ENCODE results near the gene CDC5L.

Gene CDC5L

GRCh38 chr6:44377971-44378370, 9.5 kb upstream of the CDC5L start:
- Histone ChIP-seq H4K20me1 (ENCODE audit: low read depth, low read length) (no peaks in the 10 kb centered on the region), H3K27me3 (ENCODE audit: low read length) (no peaks in the 10 kb centered on the region), H3K36me3 (ENCODE audit: low read length) (no peaks in the 10 kb centered on the region), H3F3A (ENCODE audit: insufficient read depth) (no peaks in the 10 kb centered on the region), H3K4me3 (ENCODE audit: insufficient read depth, low read length, poor library complexity, severe bottlenecking) (no peak overlapping the region), H3K9ac (ENCODE audit: low read length) (no peak overlapping the region), H3K4me2 (ENCODE audit: low read depth, low read length, poor library complexity, severe bottlenecking) (no peak overlapping the region), H3K9me2 (replicated peaks; ENCODE audit: insufficient read depth, low read length) (no peaks in the 10 kb centered on the region), H3K79me2 (ENCODE audit: insufficient read depth, low read length) (no peaks in the 10 kb centered on the region), H3K9me3 (ENCODE audit: insufficient read depth, low read length) (no peaks in the 10 kb centered on the region), H2AFZ (ENCODE audit: low read depth, low read length, severe bottlenecking) (no peak overlapping the region), H3K27ac (ENCODE audit: low read depth, low read length) (no peak overlapping the region)
- TF ChIP-seq, protein P1, sequence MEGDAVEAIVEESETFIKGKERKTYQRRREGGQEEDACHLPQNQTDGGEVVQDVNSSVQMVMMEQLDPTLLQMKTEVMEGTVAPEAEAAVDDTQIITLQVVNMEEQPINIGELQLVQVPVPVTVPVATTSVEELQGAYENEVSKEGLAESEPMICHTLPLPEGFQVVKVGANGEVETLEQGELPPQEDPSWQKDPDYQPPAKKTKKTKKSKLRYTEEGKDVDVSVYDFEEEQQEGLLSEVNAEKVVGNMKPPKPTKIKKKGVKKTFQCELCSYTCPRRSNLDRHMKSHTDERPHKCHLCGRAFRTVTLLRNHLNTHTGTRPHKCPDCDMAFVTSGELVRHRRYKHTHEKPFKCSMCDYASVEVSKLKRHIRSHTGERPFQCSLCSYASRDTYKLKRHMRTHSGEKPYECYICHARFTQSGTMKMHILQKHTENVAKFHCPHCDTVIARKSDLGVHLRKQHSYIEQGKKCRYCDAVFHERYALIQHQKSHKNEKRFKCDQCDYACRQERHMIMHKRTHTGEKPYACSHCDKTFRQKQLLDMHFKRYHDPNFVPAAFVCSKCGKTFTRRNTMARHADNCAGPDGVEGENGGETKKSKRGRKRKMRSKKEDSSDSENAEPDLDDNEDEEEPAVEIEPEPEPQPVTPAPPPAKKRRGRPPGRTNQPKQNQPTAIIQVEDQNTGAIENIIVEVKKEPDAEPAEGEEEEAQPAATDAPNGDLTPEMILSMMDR (IDR thresholded peaks at IDR 0.05; ENCODE audit: insufficient read depth, low read length, poor library complexity, severe bottlenecking): no peak
- no peak for TF ChIP-seq EZH2phosphoT487 (conservative IDR thresholded peaks at IDR 0.05; ENCODE audit: low read length)

DNA sequence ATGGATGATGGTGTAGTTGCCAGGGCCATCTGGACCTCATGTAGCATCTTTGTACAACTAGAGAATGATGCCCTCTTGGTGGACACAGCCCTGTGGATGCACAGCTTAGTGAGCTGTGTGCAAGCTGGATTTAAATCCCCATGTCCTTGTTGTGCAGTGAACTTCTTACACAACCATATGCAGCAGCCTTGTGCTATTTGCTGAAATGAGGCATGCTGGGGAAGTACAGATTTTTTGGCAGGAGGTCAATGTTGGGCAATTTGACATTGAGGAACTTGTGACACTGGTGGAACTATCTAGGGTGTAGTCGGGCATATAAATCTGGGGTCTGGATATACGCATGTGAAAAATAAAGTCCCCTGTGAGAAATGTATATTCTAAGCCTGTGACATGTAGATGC, 5.8 kb upstream of the CDC5L start:
- no peaks in the 10 kb centered on the region for H3K27me3 ChIP-seq (ENCODE audit: low read length)
- H4K20me1 ChIP-seq (ENCODE audit: low read depth, low read length): no peaks in the 10 kb centered on the region
- TF ChIP-seq, protein P1 (IDR thresholded peaks at IDR 0.05; ENCODE audit: insufficient read depth, low read length, poor library complexity, severe bottlenecking): no peak
- no peak for TF ChIP-seq EZH2phosphoT487 (conservative IDR thresholded peaks at IDR 0.05; ENCODE audit: low read length)
- H3K4me2 ChIP-seq (ENCODE audit: low read depth, low read length, poor library complexity, severe bottlenecking): no peak overlapping the region
- H3K9ac ChIP-seq (ENCODE audit: low read length): no peak overlapping the region
- H3K4me3 ChIP-seq (ENCODE audit: insufficient read depth, low read length, poor library complexity, severe bottlenecking): no peak overlapping the region
- no peaks in the 10 kb centered on the region for H3K9me2 ChIP-seq (replicated peaks; ENCODE audit: insufficient read depth, low read length)
- H3K79me2 ChIP-seq (ENCODE audit: insufficient read depth, low read length): no peaks in the 10 kb centered on the region
- no peaks in the 10 kb centered on the region for H3K9me3 ChIP-seq (ENCODE audit: insufficient read depth, low read length)
- no peak overlapping the region for H2AFZ ChIP-seq (ENCODE audit: low read depth, low read length, severe bottlenecking)
- H3K27ac ChIP-seq (ENCODE audit: low read depth, low read length): no peak overlapping the region
- H3F3A ChIP-seq (ENCODE audit: insufficient read depth): peaks cover 2% of the 10 kb centered on the region; the same call in 1 of the 2 replicates
- no peaks in the 10 kb centered on the region for H3K36me3 ChIP-seq (ENCODE audit: low read length)

GRCh38 chr6:44386364-44386928, 1.1 kb upstream of the CDC5L start:
- H3K9me2 ChIP-seq (replicated peaks; ENCODE audit: insufficient read depth, low read length): no peaks in the 10 kb centered on the region
- no peaks in the 10 kb centered on the region for H3K27me3 ChIP-seq (ENCODE audit: low read length)
- peak overlapping the region; percentile 90 for H3K9ac ChIP-seq (ENCODE audit: low read length)
- H3K36me3 ChIP-seq (ENCODE audit: low read length): peaks cover 11% of the 10 kb centered on the region
- H3F3A ChIP-seq (ENCODE audit: insufficient read depth): peaks cover 7% of the 10 kb centered on the region
- H4K20me1 ChIP-seq (ENCODE audit: low read depth, low read length): peaks cover 18% of the 10 kb centered on the region
- no peaks in the 10 kb centered on the region for H3K9me3 ChIP-seq (ENCODE audit: insufficient read depth, low read length)
- peak overlapping the region; percentile 87; the same call in 1 of the 2 replicates for H3K27ac ChIP-seq (ENCODE audit: low read depth, low read length)
- peak overlapping the region; percentile 90 for H3K4me2 ChIP-seq (ENCODE audit: low read depth, low read length, poor library complexity, severe bottlenecking)
- H3K79me2 ChIP-seq (ENCODE audit: insufficient read depth, low read length): peaks cover 35% of the 10 kb centered on the region
- TF ChIP-seq EZH2phosphoT487 (conservative IDR thresholded peaks at IDR 0.05; ENCODE audit: low read length): no peak
- TF ChIP-seq, protein P1 (IDR thresholded peaks at IDR 0.05; ENCODE audit: insufficient read depth, low read length, poor library complexity, severe bottlenecking): no peak
- peak overlapping the region; percentile 79 for H3K4me3 ChIP-seq (ENCODE audit: insufficient read depth, low read length, poor library complexity, severe bottlenecking)
- H2AFZ ChIP-seq (ENCODE audit: low read depth, low read length, severe bottlenecking): peak overlapping the region; percentile 82
